OCI-LY1 (cell line): ENCODE measurements around the gene BGLAP.

Source experiments
- CTCF ChIP-seq: fragments of 200-600 bp; sonication (generic), shearing (Covaris generic); IDR thresholded peaks from 2 replicates; pipeline ENCODE4 v1.5.1; 2017; ENCODE audit warnings: mild to moderate bottlenecking, antibody characterized with exemption, low read length, moderate library complexity, mixed read lengths
- EZH2 ChIP-seq: fragments of 200-600 bp; sonication (generic), shearing (Covaris generic); IDR thresholded peaks from 2 replicates; pipeline ENCODE4 v1.8.0; 2017; ENCODE audit warnings: borderline replicate concordance, mixed run types, mild to moderate bottlenecking, antibody characterized with exemption, low read length, moderate library complexity, mixed read lengths

DNA sequence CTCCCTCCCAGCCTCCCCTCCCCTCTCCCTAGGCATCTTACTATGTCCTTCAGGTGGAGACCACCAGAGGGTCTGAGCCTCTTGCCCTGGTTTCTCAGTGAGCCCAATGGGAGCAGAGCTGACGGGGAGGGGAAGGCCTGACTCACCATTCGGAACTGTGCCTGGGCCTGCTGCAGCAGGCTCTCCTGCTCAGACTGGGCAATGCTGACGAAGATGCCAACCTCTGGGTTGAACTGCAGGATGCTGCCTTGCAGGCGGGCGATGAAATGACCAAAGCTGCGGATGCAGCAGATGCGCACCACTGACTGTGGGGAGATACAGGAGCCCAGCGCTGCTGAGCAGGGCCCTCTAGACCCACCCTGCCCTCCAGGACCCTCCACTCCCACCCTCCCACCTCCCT lies 16.9 kb downstream of the BGLAP start:
- TF ChIP-seq CTCF (no peak), EZH2 (no peak)
